ENCODE measurements around the gene PADI4. TPM values are rescaled to one million over a fixed set of nuclear protein-coding genes. Genes with fewer than 3 reads are reported as not detected.

Gene PADI4
- total and polyA plus RNA-seq, 2 of the 8 experiments (the other 6 are each of a cell fraction or from before 2014, with no cell fraction given) = 0.29 TPM; not detected in 1

DNA sequence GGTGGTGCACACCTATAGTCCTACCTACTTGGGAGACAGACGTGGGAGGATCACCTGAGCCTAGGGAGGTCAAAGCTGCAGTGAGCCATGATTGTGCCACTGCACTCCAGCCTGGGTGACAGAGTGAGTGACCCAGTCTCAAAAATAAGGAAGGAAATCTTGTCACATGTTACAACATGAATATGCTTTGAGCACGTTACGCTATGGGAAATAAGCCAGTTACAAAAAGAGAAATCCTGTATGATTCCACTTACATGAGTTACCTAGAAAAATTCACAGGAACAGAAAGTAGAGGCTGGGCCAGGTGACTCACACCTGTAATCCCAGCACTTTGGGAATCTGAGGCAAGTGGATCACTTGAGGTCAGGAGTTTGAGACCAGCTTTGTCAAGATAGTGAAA is 57.3 kb downstream of the PADI4 start (continued):
- no peak for TF ChIP-seq CTBP2 (IDR thresholded peaks at IDR 0.05; ENCODE audit: borderline replicate concordance, insufficient read depth, insufficient read length, low read length)

Measured in H1 (cell line).